SK-N-SH treated with all-trans-retinoic acid at 6 μM for 48 hours (cell line): ENCODE measurements around the gene UGGT2.

Experiments
- ARNTL ChIP-seq: fragments of 450-650 bp; formaldehyde crosslinking; IDR thresholded peaks from 2 replicates; pipeline ENCODE4 v1.5.0; 2020; ENCODE audit warnings: low read depth, mild to moderate bottlenecking, moderate library complexity, borderline replicate concordance
- OSR1 ChIP-seq: fragments of 250-450 bp; sonication (Bioruptor Pico); IDR thresholded peaks from 2 replicates; pipeline ENCODE4 v1.8.0; 2022; ENCODE audit warnings: moderate library complexity, mild to moderate bottlenecking, inconsistent platforms
- RARB ChIP-seq: fragments of 250-450 bp; sonication (Bioruptor Pico); IDR thresholded peaks from 2 replicates; pipeline ENCODE4 v1.8.0; 2021; ENCODE audit warnings: mild to moderate bottlenecking, moderate library complexity
- TOX ChIP-seq: fragments of 250-450 bp; sonication (Bioruptor Pico); IDR thresholded peaks from 2 replicates; pipeline ENCODE4 v1.8.0; 2021; ENCODE audit warnings: mild to moderate bottlenecking, moderate library complexity, borderline replicate concordance
- ZFP30 ChIP-seq: fragments of 450-650 bp; formaldehyde crosslinking; IDR thresholded peaks from 2 replicates; pipeline ENCODE4 v1.5.0; 2022; ENCODE audit warnings: mild to moderate bottlenecking, moderate library complexity
- ZNF565 ChIP-seq: fragments of 450-650 bp; formaldehyde crosslinking; conservative IDR thresholded peaks from 2 replicates; pipeline ENCODE4 v1.5.0; 2020; ENCODE audit warnings: low read depth, mild to moderate bottlenecking, moderate library complexity
- TF ChIP-seq, protein P1 (sequence below): fragments of 250-450 bp; sonication (Bioruptor Pico); IDR thresholded peaks from 2 replicates; pipeline ENCODE4 v1.8.0; 2020; ENCODE audit warnings: mild to moderate bottlenecking, moderate library complexity, borderline replicate concordance
- TF ChIP-seq, protein P2 (sequence below): fragments of 250-450 bp; sonication (Bioruptor Pico); IDR thresholded peaks from 2 replicates; pipeline ENCODE4 v1.8.0; 2021; ENCODE audit warnings: low read depth, mild to moderate bottlenecking, moderate library complexity, borderline replicate concordance
- TF ChIP-seq, protein P3 (sequence below): fragments of 250-450 bp; sonication (Bioruptor Pico); IDR thresholded peaks from 2 replicates; pipeline ENCODE4 v1.5.1; 2020; ENCODE audit warnings: low read depth, mild to moderate bottlenecking, moderate library complexity

DNA sequence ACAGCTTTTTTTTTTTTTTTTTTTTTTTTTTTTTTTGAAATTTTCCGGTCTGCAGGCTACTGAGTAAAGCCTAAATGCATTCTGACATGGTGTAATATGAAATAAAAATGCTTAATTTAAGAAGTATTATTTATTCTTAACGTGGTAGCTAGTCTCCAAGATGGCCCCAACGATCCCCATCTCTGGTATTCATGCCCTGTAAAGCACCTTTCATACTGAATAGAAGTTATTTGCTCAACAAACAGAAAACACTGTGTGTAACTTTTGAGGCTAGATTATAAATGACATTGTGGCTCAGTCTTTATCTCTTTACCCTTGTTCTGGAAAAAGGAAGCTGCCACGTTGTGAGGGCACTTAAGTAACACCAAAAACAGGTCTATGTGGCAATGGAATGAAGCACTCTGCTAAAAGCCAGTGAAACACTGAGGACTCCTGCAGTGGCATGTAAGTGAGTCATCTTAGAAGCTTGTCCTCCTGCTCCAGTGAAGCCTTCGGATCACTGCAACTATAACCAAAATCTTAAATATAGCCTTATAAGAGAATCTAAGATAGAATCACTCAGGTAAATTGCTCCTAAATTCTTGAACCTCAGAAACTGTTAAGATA lies 128.7 kb downstream of the UGGT2 start:
- no peak for TF ChIP-seq ZFP30 (CRISPR knock-in tag)
- TF ChIP-seq, protein P1, sequence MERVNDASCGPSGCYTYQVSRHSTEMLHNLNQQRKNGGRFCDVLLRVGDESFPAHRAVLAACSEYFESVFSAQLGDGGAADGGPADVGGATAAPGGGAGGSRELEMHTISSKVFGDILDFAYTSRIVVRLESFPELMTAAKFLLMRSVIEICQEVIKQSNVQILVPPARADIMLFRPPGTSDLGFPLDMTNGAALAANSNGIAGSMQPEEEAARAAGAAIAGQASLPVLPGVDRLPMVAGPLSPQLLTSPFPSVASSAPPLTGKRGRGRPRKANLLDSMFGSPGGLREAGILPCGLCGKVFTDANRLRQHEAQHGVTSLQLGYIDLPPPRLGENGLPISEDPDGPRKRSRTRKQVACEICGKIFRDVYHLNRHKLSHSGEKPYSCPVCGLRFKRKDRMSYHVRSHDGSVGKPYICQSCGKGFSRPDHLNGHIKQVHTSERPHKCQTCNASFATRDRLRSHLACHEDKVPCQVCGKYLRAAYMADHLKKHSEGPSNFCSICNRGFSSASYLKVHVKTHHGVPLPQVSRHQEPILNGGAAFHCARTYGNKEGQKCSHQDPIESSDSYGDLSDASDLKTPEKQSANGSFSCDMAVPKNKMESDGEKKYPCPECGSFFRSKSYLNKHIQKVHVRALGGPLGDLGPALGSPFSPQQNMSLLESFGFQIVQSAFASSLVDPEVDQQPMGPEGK (CRISPR knock-in tag): no peak
- TF ChIP-seq TOX (CRISPR knock-in tag): no peak
- TF ChIP-seq OSR1: no peak
- TF ChIP-seq, protein P2, sequence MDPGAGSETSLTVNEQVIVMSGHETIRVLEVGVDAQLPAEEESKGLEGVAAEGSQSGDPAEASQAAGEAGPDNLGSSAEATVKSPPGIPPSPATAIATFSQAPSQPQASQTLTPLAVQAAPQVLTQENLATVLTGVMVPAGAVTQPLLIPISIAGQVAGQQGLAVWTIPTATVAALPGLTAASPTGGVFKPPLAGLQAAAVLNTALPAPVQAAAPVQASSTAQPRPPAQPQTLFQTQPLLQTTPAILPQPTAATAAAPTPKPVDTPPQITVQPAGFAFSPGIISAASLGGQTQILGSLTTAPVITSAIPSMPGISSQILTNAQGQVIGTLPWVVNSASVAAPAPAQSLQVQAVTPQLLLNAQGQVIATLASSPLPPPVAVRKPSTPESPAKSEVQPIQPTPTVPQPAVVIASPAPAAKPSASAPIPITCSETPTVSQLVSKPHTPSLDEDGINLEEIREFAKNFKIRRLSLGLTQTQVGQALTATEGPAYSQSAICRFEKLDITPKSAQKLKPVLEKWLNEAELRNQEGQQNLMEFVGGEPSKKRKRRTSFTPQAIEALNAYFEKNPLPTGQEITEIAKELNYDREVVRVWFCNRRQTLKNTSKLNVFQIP (CRISPR knock-in tag): no peak
- no peak for TF ChIP-seq ARNTL (CRISPR knock-in tag)
- TF ChIP-seq RARB (CRISPR knock-in tag): no peak
- TF ChIP-seq, protein P3, sequence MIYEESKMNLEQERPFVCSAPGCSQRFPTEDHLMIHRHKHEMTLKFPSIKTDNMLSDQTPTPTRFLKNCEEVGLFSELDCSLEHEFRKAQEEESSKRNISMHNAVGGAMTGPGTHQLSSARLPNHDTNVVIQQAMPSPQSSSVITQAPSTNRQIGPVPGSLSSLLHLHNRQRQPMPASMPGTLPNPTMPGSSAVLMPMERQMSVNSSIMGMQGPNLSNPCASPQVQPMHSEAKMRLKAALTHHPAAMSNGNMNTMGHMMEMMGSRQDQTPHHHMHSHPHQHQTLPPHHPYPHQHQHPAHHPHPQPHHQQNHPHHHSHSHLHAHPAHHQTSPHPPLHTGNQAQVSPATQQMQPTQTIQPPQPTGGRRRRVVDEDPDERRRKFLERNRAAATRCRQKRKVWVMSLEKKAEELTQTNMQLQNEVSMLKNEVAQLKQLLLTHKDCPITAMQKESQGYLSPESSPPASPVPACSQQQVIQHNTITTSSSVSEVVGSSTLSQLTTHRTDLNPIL (CRISPR knock-in tag): no peak
- no peak for TF ChIP-seq ZNF565 (CRISPR knock-in tag)
